ENCODE data around the gene EHMT1. TPM values are rescaled to one million over a fixed set of nuclear protein-coding genes. Genes with fewer than 3 reads are reported as not detected.

EHMT1 gene
- total and polyA plus RNA-seq, 2 of the 8 experiments (the other 6 are each of a cell fraction or from before 2014, with no cell fraction given) = 95.7 to 163 TPM

DNA sequence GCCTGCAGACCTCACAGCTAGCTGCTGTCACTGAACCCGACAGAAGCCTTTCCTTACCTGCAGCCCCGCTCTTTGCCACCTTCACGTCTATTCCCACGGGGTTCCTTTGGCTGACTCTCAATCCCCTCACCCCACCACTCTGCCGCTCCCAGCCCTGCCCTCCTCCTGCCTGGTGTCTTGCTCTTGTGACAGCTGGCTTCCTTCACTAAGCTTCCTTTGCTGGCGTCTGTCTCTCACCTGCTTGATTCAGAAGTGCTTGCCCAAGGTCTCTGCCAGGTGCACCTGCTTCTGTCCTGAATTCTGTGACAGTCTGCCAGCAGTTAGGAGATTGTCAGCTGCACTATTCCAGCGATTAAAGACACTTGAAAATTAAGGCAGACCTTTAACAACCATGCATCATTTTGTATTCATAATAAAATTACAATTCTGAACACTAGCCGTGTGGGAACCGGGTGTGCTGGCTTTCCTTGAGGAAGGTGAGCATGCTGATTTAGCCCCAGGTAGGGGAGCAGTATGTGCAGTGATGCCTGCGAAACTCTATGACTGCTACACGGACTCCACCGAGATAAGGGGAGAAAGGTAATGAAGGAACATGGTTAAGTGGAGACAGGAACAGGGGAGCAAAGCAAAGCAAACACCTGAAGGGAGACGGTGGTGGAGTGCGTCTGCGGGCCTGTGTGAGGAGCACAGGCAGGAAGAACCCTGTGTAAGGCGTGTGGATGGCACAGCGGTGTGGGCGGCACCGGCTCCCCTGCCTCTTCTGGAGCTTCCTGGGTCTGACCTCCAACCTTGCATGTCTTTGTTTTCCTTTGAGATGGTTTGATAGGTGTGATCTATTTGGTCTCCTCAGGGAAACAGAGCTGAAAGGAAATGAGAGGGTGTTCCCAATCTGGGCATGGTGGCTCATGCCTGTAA, 178.7 kb downstream of the EHMT1 start (continued):
- TF ChIP-seq CTCF (IDR thresholded peaks at IDR 0.05; ENCODE audit: control extremely low read depth in 1 of 3, insufficient read depth in 1 of 3, low read depth in 1 of 3, low read length in 3 of 3) = no peak
- no peak for TF ChIP-seq NRF1 (IDR thresholded peaks at IDR 0.05; ENCODE audit: low read depth, low read length)
- TF ChIP-seq JUN (IDR thresholded peaks at IDR 0.05; ENCODE audit: low read depth, low read length) = no peak
- no peak for TF ChIP-seq CREB1 (IDR thresholded peaks at IDR 0.05)
- TF ChIP-seq BACH1 (IDR thresholded peaks at IDR 0.05; ENCODE audit: low read length) = no peak

Data from H1 (cell line).